Calu3 (cell line): ENCODE measurements around the gene ATXN2. TPM values are rescaled to one million over a fixed set of nuclear protein-coding genes. Genes with fewer than 3 reads are reported as not detected.

ENCODE experiments used
- BruUV-seq: library from RNA; stranded (reverse); fragments of 400-500 nt; replicated peaks from 2 replicates; lab custom pipeline; 2021; lab: Mats Ljungman, UMichigan
- CTCF ChIA-PET: fragments of 300-600 bp; sonication (Branson Sonifier 250); formaldehyde crosslinking; loops from one replicate; lab custom pipeline; 2022; ENCODE audit warnings: antibody characterized with exemption; lab: Charles Lee
- DNase-seq: peaks from one replicate; pipeline ENCODE4 v3.0.0; 2022
- H3K27ac Mint-ChIP-seq: one replicate; pipeline ENCODE4 v1.8.0; 2022; ENCODE audit warnings: mixed read lengths; ENCODE audit not compliant: unreplicated experiment
- H3K27me3 Mint-ChIP-seq: one replicate; pipeline ENCODE4 v1.8.0; 2022; ENCODE audit warnings: mixed read lengths; ENCODE audit not compliant: unreplicated experiment
- H3K36me3 Mint-ChIP-seq: one replicate; pipeline ENCODE4 v1.8.0; 2022; ENCODE audit warnings: mild to moderate bottlenecking, moderate library complexity, mixed read lengths; ENCODE audit not compliant: insufficient read depth, unreplicated experiment
- H3K4me1 Mint-ChIP-seq: one replicate; pipeline ENCODE4 v1.8.0; 2022; ENCODE audit warnings: mild to moderate bottlenecking, low read depth, mixed read lengths; ENCODE audit not compliant: unreplicated experiment
- H3K4me3 Mint-ChIP-seq: one replicate; pipeline ENCODE4 v1.8.0; 2022; ENCODE audit warnings: mild to moderate bottlenecking, low read depth, moderate library complexity, mixed read lengths; ENCODE audit not compliant: unreplicated experiment
- H3K9me3 Mint-ChIP-seq: one replicate; pipeline ENCODE4 v1.8.0; 2022; ENCODE audit warnings: low read depth, mixed read lengths; ENCODE audit not compliant: unreplicated experiment
- intact Hi-C: fragments of 100-400 bp; cut with micrococcal nuclease; formaldehyde crosslinking; loops from one replicate; pipeline ENCODE4 v1.10.0; 2022; ENCODE audit not compliant: unreplicated experiment
- total RNA-seq: library from RNA; stranded (reverse); gene quantifications from 2 replicates; pipeline ENCODE4 v1.2.3, GENCODE V29; 2022
- TF ChIP-seq, protein P1 (sequence below): fragments of 200-600 bp; IDR thresholded peaks from one replicate; pipeline ENCODE4 v1.8.0; 2022; ENCODE audit warnings: antibody characterized with exemption; ENCODE audit not compliant: unreplicated experiment

Gene ATXN2
- total RNA-seq, 1 experiment from 2014 or later: 123 TPM

DNA sequence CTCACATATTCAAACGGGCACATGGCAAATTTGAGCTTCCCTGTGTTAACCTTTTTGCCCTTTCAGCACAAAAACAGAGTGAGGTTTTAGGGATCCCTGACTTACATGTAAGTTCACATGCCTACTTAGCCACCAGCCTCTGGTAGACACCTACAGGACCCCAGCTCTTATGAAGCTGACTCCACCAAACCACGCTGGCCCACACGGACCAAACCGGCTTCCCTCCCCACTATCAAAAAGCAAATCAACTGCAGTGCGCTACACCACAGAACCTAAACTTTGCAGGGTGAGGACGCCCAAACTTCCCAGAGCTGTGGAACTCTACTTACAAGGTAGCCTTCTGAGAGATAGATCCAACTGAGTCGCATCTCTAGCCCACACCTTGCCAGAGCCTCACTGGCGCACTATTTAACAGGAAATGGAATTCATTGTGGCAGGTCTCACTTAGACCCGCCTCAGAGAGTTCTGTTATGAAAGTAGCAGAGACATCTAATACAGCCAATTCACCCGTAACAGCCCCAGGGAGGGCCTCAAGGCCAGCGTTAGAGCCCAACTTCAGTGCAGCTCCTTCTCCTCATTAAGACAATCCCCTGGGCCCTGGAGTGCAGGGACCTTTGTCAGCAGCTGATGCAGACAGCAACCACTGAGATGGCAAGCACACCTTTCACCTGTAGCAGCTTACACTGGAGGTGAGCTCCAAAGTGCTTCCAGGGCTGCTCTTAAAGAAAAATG, 144.2 kb downstream of the ATXN2 start:
- BruUV-seq: no TSS peak
- TF ChIP-seq, protein P1, sequence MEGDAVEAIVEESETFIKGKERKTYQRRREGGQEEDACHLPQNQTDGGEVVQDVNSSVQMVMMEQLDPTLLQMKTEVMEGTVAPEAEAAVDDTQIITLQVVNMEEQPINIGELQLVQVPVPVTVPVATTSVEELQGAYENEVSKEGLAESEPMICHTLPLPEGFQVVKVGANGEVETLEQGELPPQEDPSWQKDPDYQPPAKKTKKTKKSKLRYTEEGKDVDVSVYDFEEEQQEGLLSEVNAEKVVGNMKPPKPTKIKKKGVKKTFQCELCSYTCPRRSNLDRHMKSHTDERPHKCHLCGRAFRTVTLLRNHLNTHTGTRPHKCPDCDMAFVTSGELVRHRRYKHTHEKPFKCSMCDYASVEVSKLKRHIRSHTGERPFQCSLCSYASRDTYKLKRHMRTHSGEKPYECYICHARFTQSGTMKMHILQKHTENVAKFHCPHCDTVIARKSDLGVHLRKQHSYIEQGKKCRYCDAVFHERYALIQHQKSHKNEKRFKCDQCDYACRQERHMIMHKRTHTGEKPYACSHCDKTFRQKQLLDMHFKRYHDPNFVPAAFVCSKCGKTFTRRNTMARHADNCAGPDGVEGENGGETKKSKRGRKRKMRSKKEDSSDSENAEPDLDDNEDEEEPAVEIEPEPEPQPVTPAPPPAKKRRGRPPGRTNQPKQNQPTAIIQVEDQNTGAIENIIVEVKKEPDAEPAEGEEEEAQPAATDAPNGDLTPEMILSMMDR: no peak
- Mint-ChIP-seq H3K36me3 (peaks cover 56% of the 10 kb centered on the region), H3K27ac (no peak overlapping the region), H3K27me3 (no peaks in the 10 kb centered on the region), H3K4me3 (no peak overlapping the region), H3K9me3 (no peaks in the 10 kb centered on the region), H3K4me1 (no peaks in the 10 kb centered on the region)
- CTCF ChIA-PET: no interaction called here
- DNase-seq: no peak
- intact Hi-C loops: no loop called here

DNA sequence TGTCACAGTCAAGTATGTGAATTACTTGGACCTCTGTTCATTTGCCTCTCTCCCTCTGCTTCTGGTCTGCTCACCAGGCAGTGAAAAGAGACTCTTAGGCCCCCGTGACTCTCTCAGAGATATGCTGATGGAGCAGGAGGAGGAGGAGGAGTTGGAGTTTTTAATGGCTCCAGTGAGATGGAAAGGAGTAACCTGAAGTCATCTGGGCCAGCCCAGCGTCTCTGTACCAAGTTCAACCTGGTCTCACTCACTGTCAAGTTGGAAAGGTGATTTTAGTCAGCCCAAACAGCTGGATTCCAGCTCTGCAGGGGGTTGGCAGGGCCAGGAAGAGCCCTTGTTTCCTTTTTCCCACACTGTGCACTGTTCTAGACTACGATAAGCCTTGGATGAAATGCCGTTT, 144.8 kb downstream of the ATXN2 start:
- intact Hi-C loops: no loop called here
- peaks cover 56% of the 10 kb centered on the region for H3K36me3 Mint-ChIP-seq
- no peaks in the 10 kb centered on the region for H3K4me1 Mint-ChIP-seq
- no peak overlapping the region for H3K27ac Mint-ChIP-seq
- CTCF ChIA-PET: no interaction called here
- H3K4me3 Mint-ChIP-seq: no peak overlapping the region
- TF ChIP-seq, protein P1: no peak
- BruUV-seq: no TSS peak
- no peaks in the 10 kb centered on the region for H3K9me3 Mint-ChIP-seq
- DNase-seq: no peak
- no peaks in the 10 kb centered on the region for H3K27me3 Mint-ChIP-seq

DNA sequence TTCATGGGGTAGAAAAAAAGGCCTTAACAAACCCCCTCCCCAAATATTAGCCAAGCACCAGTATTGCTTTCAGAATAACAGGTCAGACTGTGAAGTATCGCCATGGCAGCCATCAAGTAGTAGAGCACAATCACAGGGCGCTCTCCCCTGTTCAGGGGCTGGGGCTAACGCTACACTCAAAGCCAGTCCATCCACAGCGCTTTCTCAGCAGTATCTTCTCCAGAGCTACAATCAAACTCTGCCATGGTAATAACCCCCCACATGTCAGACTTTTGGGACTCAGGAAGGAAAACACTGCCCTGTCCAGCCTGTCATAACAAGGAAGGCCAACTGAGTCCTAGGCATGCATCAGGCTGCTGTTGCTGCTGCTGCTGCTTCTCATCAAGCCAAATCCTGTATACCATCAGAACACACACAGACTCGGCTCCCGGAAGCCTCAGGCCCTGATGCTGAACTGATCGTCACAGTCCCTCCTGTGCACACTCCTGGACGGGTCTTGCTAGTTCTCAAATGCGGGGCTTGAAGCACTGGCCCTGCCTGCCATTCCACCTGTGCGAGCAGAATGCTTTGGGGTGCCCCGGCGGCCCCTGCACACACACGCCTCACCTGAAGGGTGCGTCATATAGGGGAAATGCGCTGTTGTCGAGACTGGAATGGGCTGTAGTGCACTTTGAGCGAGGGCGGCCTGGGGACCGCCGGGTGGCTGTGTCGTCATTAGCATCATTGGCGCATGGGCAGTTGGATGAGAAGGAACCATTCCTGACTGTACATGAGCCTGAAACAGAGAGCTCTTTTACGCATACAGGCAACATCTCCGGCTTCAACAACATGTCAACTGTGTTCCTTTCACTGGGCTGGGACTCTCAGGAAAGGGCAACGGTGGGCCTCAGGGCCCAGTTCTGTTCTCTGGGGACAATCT, 145.8 kb downstream of the ATXN2 start:
- intact Hi-C loops: no loop called here
- Mint-ChIP-seq H3K4me1 (no peaks in the 10 kb centered on the region), H3K36me3 (peaks cover 64% of the 10 kb centered on the region), H3K4me3 (no peak overlapping the region), H3K27ac (no peak overlapping the region), H3K27me3 (no peaks in the 10 kb centered on the region), H3K9me3 (no peaks in the 10 kb centered on the region)
- BruUV-seq: no TSS peak
- no peak for DNase-seq
- CTCF ChIA-PET: interaction anchor here (0.6 to 2.2 kb wide), 2 partner anchors 56 to 122 kb away, joined by 4 to 52 read pairs; no protein-coding TSS in a partner anchor
- TF ChIP-seq, protein P1: no peak

DNA sequence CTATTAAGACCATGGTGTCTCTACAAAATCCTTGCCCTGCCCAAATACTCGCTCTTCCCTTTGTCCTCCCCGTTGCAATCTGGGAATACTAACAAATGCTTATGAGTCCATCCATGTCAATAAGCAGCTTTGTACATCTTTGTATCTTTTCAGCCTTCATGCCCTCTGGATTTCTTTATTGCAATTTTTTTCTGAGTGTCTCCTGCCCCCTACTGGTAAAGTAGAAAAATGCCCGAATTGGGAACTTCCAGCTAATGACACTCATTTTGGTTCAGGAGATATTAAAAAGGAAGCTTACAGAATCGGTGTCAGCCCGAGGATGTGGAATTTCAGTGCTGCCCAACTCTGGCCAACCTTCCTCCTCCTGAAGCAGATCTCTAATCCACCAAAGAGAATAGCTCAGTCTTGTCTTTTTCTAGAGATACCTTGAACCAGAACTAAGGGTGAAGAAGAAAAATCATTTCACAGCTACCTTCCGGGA, 147.4 kb downstream of the ATXN2 start:
- intact Hi-C loops: loop anchor here (1.0 kb wide), 3 partner anchors 48 to 120 kb away; no protein-coding TSS in a partner anchor
- Mint-ChIP-seq H3K27ac (no peak overlapping the region), H3K4me3 (no peak overlapping the region), H3K9me3 (no peaks in the 10 kb centered on the region), H3K4me1 (no peaks in the 10 kb centered on the region), H3K36me3 (peaks cover 73% of the 10 kb centered on the region), H3K27me3 (no peaks in the 10 kb centered on the region)
- BruUV-seq: no TSS peak
- peak; percentile 34 for DNase-seq
- CTCF ChIA-PET: interaction anchor here (0.8 to 2.2 kb wide), 10 partner anchors 14 to 222 kb away, joined by 3 to 52 read pairs (median 4); partner anchors contain the start of genes PHETA1 and SH2B3
- TF ChIP-seq, protein P1: peak; percentile 67
